Neural crest cell (in vitro differentiated cells): ENCODE results near the gene NPC2. TPM values are rescaled to one million over a fixed set of nuclear protein-coding genes. Genes with fewer than 3 reads are reported as not detected.
A peak's percentile ranks its signal among the peaks of the same experiment; 100 is the strongest.

Experiments used
- DNase-seq: peaks from one replicate; pipeline ENCODE4 v3.0.0; 2021; ENCODE audit warnings: low read depth, mixed read lengths, low spot score
- H3K27ac Mint-ChIP-seq: one replicate; pipeline ENCODE4 v1.8.0; 2021; ENCODE audit warnings: mild to moderate bottlenecking, mixed read lengths; ENCODE audit not compliant: unreplicated experiment
- H3K27me3 Mint-ChIP-seq: 2 replicates; pipeline ENCODE4 v1.8.0; 2021; ENCODE audit warnings: low read depth, mild to moderate bottlenecking, mixed read lengths
- H3K36me3 Mint-ChIP-seq: 2 replicates; pipeline ENCODE4 v1.8.0; 2021; ENCODE audit warnings: low read depth, mild to moderate bottlenecking, mixed read lengths
- H3K4me1 Mint-ChIP-seq: 2 replicates; pipeline ENCODE4 v1.8.0; 2021; ENCODE audit warnings: mixed read lengths
- H3K4me3 Mint-ChIP-seq: one replicate; pipeline ENCODE4 v1.8.0; 2021; ENCODE audit warnings: mild to moderate bottlenecking, mixed read lengths
- H3K9me3 Mint-ChIP-seq: 2 replicates; pipeline ENCODE4 v1.8.0; 2021; ENCODE audit warnings: mixed read lengths
- CTCF ChIP-seq: fragments of 200-600 bp; sonication (generic); conservative IDR thresholded peaks from 2 replicates; pipeline ENCODE4 v1.5.0; 2021; ENCODE audit warnings: antibody characterized with exemption, mild to moderate bottlenecking
- total RNA-seq: library from RNA; stranded (reverse); gene quantifications from 2 replicates; pipeline ENCODE4 v1.2.1, GENCODE V29; 2021

Gene NPC2
- total RNA-seq, 1 donor from 2014 or later = 108 TPM

- H3K27me3 Mint-ChIP-seq = no peaks in the 10 kb centered on the region
- H3K36me3 Mint-ChIP-seq = no peaks in the 10 kb centered on the region
- H3K4me1 Mint-ChIP-seq = peaks cover 17% of the 10 kb centered on the region
- H3K27ac Mint-ChIP-seq = no peak overlapping the region
- H3K9me3 Mint-ChIP-seq = no peaks in the 10 kb centered on the region
- TF ChIP-seq CTCF = no peak
- no peak for DNase-seq
- H3K4me3 Mint-ChIP-seq = no peak overlapping the region
Observed at GRCh38 chr14:74517731-74518130, 24.6 kb upstream of the NPC2 start.

- Mint-ChIP-seq H3K36me3 (no peaks in the 10 kb centered on the region), H3K4me1 (peaks cover 19% of the 10 kb centered on the region), H3K27me3 (no peaks in the 10 kb centered on the region), H3K9me3 (no peaks in the 10 kb centered on the region), H3K4me3 (no peak overlapping the region), H3K27ac (peak overlapping the region; percentile 83)
- no peak for DNase-seq
- no peak for TF ChIP-seq CTCF
Observed at GRCh38 chr14:74516451-74517160, 23.5 kb upstream of the NPC2 start.

GRCh38 chr14:74515891-74516412 is 22.8 kb upstream of the NPC2 start:
- Mint-ChIP-seq H3K27me3 (no peaks in the 10 kb centered on the region), H3K27ac (no peak overlapping the region), H3K4me3 (no peak overlapping the region), H3K4me1 (peaks cover 25% of the 10 kb centered on the region), H3K9me3 (no peaks in the 10 kb centered on the region), H3K36me3 (no peaks in the 10 kb centered on the region)
- no peak for DNase-seq
- TF ChIP-seq CTCF = no peak

GRCh38 chr14:74514471-74514941 is 21.4 kb upstream of the NPC2 start:
- Mint-ChIP-seq H3K9me3 (no peaks in the 10 kb centered on the region), H3K36me3 (no peaks in the 10 kb centered on the region), H3K4me3 (no peak overlapping the region), H3K4me1 (peaks cover 39% of the 10 kb centered on the region), H3K27me3 (no peaks in the 10 kb centered on the region), H3K27ac (no peak overlapping the region)
- DNase-seq = no peak
- TF ChIP-seq CTCF = no peak

GRCh38 chr14:74511966-74512830 is 19.1 kb upstream of the NPC2 start:
- Mint-ChIP-seq H3K4me1 (peaks cover 56% of the 10 kb centered on the region), H3K9me3 (no peaks in the 10 kb centered on the region), H3K36me3 (no peaks in the 10 kb centered on the region), H3K27ac (no peak overlapping the region), H3K27me3 (no peaks in the 10 kb centered on the region), H3K4me3 (no peak overlapping the region)
- DNase-seq = no peak
- no peak for TF ChIP-seq CTCF
